ENCODE data around the gene LPAR1. TPM values are rescaled to one million over a fixed set of nuclear protein-coding genes. Genes with fewer than 3 reads are reported as not detected.

LPAR1 gene
- total RNA-seq, 2 donors from 2014 or later, result 5.0 to 5.9 TPM

- peaks cover 2% of the 10 kb centered on the region for H3K36me3 ChIP-seq (ENCODE audit: control insufficient read depth, insufficient read depth, low read length)
- no peak overlapping the region for H3K9ac ChIP-seq (ENCODE audit: extremely low read depth, low read length, poor library complexity, severe bottlenecking)
- H3K4me3 ChIP-seq (ENCODE audit: low read length), result no peak overlapping the region
- Mint-ChIP-seq H3K36me3 (ENCODE audit: low read depth) (peaks cover 5% of the 10 kb centered on the region), H3K27ac (no peak overlapping the region), H3K9me3 (no peaks in the 10 kb centered on the region), H3K4me3 (no peak overlapping the region), H3K27me3 (ENCODE audit: insufficient read depth) (no peaks in the 10 kb centered on the region), H3K4me1 (no peaks in the 10 kb centered on the region)
- 94 to 100% methylated on average over 1 to 3 of the region's 3 CpGs for WGBS, 2 experiments (ENCODE audit: insufficient coverage in 1 of 2, insufficient read length in 1 of 2)
- DNase-seq, result no peak
- no peaks in the 10 kb centered on the region for H3K9me3 ChIP-seq (ENCODE audit: control insufficient read depth, low read length)
- H3K27me3 ChIP-seq (ENCODE audit: control insufficient read depth, insufficient read depth, low read length, poor library complexity, severe bottlenecking), result no peaks in the 10 kb centered on the region
- no peak for TF ChIP-seq CTCF (conservative IDR thresholded peaks at IDR 0.05)
- H3K4me1 ChIP-seq (ENCODE audit: control insufficient read depth, insufficient read depth, low read length), result no peaks in the 10 kb centered on the region
- no peak overlapping the region for H3K27ac ChIP-seq (ENCODE audit: low read depth, low read length)
Observed at GRCh38 chr9:110936237-110936636, 102.0 kb downstream of the LPAR1 start.

GRCh38 chr9:110935829-110936228 is 102.4 kb downstream of the LPAR1 start:
- Histone ChIP-seq H3K36me3 (ENCODE audit: control insufficient read depth, insufficient read depth, low read length) (no peaks in the 10 kb centered on the region), H3K4me3 (ENCODE audit: low read length) (no peak overlapping the region), H3K9me3 (ENCODE audit: control insufficient read depth, low read length) (no peaks in the 10 kb centered on the region), H3K27me3 (ENCODE audit: control insufficient read depth, insufficient read depth, low read length, poor library complexity, severe bottlenecking) (no peaks in the 10 kb centered on the region), H3K27ac (ENCODE audit: low read depth, low read length) (no peak overlapping the region), H3K4me1 (ENCODE audit: control insufficient read depth, insufficient read depth, low read length) (no peaks in the 10 kb centered on the region), H3K9ac (ENCODE audit: extremely low read depth, low read length, poor library complexity, severe bottlenecking) (no peak overlapping the region)
- no peaks in the 10 kb centered on the region for H3K27me3 Mint-ChIP-seq (ENCODE audit: insufficient read depth)
- H3K4me3 Mint-ChIP-seq, result no peak overlapping the region
- H3K36me3 Mint-ChIP-seq (ENCODE audit: low read depth), result peaks cover 3% of the 10 kb centered on the region
- WGBS, 2 experiments (ENCODE audit: insufficient coverage in 1 of 2, insufficient read length in 1 of 2), result 84% methylated on average over 3 of the region's 3 CpGs; no CpG with 5 or more reads in 1 of the 2 experiments
- no peak for DNase-seq
- no peak overlapping the region for H3K27ac Mint-ChIP-seq
- no peaks in the 10 kb centered on the region for H3K4me1 Mint-ChIP-seq
- no peak for TF ChIP-seq CTCF (conservative IDR thresholded peaks at IDR 0.05)
- H3K9me3 Mint-ChIP-seq, result no peaks in the 10 kb centered on the region

DNA sequence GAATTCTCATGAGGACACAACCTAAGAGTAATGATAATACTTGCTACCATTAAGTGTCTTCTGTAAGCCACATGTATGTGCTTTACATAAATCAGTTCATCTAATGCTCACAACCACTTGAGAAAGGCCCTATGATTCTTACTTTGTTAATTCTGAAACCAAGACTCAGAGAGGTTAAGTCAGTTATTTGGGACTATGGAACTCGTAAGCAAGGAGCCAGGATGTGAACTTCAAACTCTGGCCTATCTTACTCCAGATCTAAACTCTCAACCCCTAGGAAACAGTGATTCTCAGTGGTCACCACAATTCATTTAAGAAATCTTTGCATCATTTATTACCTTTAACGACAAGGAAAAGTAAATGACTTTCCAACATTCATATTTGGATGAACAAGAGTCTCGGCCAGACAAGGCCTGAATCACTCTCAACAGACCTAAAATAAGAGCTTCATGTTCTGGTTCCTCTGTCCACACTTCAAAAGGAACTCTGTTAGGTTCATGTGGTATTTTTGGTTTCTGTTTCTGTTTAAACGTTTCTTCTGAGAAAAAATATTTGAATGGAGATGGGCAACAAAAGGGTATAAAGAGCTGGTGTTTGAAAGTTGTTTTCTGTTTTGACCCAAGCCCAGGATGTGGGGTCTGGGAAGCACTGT is 104.8 kb downstream of the LPAR1 start:
- 89 to 93% methylated on average over 2 to 4 of the region's 4 CpGs for WGBS, 2 experiments (ENCODE audit: insufficient coverage in 1 of 2, insufficient read length in 1 of 2)
- no peaks in the 10 kb centered on the region for H3K9me3 Mint-ChIP-seq
- no peak for TF ChIP-seq CTCF (conservative IDR thresholded peaks at IDR 0.05)
- Histone ChIP-seq H3K9ac (ENCODE audit: extremely low read depth, low read length, poor library complexity, severe bottlenecking) (no peak overlapping the region), H3K27ac (ENCODE audit: low read depth, low read length) (no peak overlapping the region), H3K27me3 (ENCODE audit: control insufficient read depth, insufficient read depth, low read length, poor library complexity, severe bottlenecking) (no peaks in the 10 kb centered on the region), H3K4me3 (ENCODE audit: low read length) (no peak overlapping the region), H3K4me1 (ENCODE audit: control insufficient read depth, insufficient read depth, low read length) (no peaks in the 10 kb centered on the region), H3K9me3 (ENCODE audit: control insufficient read depth, low read length) (no peaks in the 10 kb centered on the region), H3K36me3 (ENCODE audit: control insufficient read depth, insufficient read depth, low read length) (no peaks in the 10 kb centered on the region)
- no peaks in the 10 kb centered on the region for H3K4me1 Mint-ChIP-seq
- H3K4me3 Mint-ChIP-seq, result no peak overlapping the region
- no peak overlapping the region for H3K27ac Mint-ChIP-seq
- no peak for DNase-seq
- H3K36me3 Mint-ChIP-seq (ENCODE audit: low read depth), result no peaks in the 10 kb centered on the region
- no peaks in the 10 kb centered on the region for H3K27me3 Mint-ChIP-seq (ENCODE audit: insufficient read depth)

All from endodermal cell (in vitro differentiated cells).